ENCODE measurements around the gene CEP72.
"Not testable (repeated sequence)": the region's sequence is repeated elsewhere in the genome, so short reads cannot be mapped to it uniquely, and the experiment has no call there.

Gene CEP72

DNA sequence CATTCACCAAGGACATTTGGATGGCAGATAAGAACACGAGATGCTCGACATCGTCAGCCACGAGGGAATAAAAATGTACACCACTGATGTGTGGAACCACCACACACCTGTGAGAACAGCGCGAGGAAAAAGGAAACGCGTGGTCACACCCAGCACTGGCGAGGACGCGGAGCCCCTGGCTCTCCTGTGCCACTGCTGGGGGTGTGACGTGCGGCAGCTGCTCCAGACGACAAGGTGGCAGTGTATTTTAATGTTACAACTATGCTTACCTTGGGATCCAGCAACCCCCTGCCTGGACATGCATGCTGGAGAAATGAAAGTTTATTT is 13.6 kb upstream of the CEP72 start:
- DNase-seq (ENCODE audit: low read depth in 2 of 2) = no peak

DNA sequence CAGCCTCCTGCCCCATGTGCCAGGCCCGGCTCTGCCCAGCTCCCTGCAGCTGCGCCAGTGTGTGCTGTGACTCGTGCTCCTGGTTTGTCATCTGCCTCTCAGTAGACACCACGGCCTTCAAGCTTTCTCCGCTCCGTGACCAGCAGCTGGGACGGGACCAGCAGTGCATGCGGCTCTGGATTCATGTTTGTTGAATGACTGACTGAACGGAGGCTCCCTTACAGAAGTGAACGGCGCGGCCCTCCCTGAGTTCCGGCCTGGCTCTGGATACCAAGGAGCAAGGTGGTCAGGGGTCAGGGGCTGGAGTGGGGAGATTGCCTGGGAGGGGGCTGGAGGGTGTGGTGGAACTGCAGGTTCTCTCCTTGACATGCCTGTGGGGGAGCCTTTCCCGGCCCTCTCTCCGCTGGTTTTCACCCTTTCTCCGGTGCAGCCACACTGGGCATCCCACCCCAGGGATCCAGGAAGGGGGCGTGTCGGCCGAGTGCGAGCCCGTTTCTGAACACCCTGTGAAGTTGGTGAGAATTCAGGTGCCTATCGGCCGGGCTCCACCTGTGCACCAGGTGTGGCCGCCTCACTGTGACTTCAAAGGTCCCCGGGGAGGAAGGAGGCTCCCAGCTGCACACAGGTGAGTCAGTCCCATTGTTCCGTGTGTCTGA is 11.1 kb upstream of the CEP72 start:
- DNase-seq (ENCODE audit: low read depth in 2 of 2) = no peak

DNA sequence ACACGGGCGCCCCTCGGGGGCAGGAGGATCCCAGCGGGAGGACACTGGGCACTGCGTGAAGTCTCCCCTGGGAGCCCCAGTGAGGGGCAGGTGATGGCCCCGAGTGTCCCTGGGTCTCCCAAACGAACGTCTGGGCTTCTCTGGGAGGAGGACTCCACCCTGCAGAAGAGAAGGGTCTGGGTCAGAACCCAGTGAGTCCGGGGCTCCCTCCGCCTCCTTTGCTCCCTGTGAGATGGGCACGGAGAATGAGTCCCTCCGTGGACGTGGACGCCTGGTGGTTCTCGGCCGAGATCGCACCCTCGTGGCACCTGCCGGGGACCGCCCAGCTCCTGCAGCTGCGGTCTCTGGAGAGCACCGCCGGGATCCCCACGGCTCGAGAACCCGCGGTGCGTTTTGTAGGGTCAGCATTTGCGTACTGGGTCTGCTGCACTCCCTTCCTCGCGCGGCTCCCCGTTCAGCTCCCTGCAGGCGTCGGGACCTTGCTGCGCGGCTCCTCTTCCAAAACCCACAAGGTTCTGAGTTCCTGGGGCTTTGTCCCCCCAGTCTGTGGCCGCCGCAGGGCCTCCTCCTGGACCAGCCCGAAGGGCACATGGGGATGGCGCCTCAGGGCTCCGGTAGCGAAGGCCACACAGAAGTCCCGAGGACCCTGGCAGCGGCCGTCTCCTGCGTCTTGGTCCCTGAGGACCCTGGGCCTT is 10.2 kb upstream of the CEP72 start:
- no peak for DNase-seq (ENCODE audit: low read depth in 2 of 2)

DNA sequence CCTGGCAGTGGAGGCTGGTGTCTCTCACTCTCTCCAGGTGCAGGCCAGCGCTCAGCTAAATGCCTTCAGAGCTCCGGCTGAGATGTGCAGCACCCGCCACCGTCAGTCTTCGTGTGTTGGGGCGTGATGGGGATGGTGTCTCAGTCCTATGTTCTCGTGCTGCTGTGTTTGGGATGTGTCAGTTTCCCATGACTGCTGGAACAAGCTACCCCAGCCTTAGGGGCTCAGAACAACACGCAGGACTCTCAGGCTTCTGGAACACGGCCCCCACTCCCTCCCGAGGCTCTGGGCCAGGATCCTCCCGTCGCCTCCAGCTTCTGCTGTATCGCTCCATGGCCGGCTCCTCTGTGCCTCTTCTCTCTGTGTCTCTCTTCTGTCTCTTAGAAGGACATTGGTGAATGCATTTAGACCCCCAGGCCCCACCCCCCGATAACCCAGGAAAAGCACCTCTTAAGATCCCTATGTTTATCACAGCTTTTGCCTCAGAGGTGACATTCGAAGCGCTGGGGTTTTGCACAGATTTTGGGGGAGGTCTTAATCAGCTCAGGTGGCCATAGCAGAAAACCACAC is 9.6 kb upstream of the CEP72 start:
- no peak for DNase-seq (ENCODE audit: low read depth in 2 of 2)

DNA sequence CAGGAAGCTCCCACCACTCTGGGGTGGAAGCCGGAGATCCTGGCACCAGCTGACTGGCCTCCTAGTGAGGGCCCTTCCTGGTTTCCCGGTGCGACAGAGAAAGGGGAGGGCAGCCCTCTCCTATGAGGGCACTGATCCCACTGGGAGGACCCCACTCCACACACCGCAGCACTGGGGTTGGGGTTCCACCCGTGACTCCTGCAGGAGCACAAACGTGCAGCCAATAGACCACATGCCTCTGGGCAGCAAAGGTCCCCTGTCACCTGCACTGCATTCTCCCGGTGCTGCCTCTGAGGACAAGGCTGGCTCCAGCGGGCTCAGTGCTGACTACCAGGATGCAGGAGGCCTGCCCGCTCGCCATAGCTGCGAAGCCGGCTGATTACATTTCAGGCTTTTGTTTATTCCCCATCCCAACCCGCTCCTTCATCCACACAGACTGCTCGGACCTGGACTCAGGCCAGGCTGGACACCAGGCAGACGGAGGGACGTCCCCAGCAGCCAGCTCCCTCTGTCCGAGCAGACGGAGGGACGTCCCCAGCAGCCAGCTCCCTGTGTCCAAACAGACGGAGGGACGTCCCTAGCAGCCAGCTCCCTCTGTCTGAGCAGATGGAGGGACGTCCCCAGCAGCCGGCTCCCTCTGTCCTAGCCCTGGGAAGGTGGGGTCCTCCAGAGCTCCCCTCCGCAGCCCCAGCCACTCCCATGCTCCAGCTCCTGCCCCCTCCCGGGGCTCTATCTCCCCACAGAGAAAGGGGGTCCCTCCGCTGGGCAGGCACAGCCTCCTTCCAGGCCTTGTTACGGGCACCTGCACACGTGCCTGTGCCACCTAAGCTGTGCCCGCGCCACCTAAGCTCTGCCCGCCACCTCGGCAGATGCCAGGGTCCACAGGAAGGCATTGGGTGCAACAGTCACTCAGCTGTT is 8.8 kb upstream of the CEP72 start:
- no peak for DNase-seq (ENCODE audit: low read depth in 2 of 2)

DNA sequence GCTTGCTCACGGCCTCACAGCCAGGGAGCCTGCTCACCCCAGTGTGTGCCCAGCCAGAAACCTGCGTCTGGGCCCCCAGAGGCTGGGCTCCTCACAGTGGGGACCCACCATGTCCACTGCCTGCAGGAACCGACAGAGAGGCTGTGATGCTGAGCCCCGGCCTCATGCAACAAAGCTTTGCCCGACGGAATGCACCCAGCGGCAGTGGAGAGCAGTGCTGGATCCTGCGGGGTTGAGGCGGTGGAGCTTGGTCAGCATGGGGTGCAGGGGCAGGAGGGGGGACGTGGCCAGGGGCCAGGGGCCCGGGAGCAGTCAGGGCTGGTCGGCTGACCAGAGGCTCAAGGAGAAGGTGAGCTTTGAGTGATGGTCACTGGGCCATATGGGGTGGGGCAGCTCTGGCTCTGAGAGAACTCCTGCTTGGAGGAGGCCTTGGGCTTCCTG is 7.7 kb upstream of the CEP72 start:
- no peak for DNase-seq (ENCODE audit: low read depth in 2 of 2)

DNA sequence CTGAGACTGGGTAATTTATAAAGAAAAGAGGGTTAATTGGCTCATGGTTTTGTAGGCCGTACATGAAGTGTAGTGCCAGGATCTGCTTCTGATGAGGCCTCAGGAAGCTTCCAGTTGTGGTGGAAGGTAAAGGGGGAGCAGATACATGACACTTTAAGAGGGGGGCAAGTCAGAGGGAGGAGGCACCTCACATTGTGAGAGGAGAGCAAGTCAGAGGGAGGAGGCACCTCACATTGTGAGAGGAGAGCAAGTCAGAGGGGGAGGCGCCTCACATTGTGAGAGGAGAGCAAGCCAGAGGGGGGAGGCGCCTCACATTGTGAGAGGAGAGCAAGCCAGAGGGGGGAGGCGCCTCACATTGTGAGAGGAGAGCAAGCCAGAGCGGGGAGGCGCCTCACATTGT is 7.0 kb upstream of the CEP72 start:
- not testable (repeated sequence) for DNase-seq (ENCODE audit: low read depth in 2 of 2)

DNA sequence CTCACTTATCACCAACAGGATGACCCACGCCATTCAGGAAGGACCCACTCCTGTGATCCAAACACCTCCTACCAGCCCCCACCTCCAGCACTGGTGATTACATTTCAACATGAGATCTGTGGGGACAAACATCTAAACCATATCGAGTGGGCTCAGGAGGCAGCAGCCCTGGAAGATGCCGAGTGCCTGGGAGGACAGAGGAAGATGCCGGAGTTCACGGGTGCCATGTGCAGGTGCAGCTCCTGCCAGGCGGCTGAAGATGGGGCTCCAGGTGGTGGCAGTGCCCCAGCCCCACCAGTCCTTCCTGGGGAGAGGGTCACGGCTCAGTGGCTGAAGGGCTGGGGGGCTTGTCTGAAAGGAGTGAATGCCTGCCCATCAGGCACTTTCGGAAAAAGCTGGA is 6.1 kb upstream of the CEP72 start:
- DNase-seq (ENCODE audit: low read depth in 2 of 2) = no peak

DNA sequence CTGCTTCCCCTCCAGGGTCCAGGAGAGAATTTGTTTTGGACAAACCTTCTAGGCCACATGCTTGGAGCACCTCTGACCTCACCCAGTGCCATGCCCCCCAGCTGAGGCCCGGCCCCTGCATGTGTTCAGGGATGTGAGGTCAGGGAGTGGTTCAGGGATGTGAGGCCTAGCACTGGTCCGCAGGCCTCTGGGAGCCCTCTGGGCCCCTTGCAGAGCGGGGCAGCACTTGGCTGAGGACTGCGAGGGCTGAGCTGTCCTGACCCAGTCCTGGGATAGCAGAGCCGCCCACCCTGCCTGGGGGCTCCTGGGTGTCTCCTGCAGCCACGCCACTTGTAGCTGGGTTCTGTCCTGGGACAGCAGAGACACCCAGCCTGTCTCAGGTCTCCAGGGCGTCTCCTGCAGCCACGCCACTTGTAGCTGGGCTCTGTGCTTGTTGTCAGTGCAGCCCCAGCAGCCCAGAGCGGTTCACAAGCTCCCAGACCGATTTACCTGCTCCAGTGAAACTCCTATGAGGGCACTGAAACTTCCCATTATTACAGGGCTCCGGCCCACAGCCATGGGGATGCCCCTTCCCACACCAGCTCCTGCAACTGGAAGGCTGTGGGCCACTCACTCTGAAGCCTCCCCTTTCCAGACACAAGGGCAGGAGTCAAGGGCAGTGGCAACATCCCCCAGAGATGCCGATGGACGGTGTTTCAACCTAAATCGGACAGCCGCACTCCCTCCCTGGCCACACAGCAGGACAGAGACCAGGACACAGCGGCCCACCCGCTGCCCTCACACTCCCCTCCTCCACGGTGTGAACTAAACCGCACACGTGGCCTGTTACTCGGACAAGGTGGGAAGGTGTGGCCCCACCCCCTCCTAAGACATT is 5.4 kb upstream of the CEP72 start:
- DNase-seq (ENCODE audit: low read depth in 2 of 2) = no peak

DNA sequence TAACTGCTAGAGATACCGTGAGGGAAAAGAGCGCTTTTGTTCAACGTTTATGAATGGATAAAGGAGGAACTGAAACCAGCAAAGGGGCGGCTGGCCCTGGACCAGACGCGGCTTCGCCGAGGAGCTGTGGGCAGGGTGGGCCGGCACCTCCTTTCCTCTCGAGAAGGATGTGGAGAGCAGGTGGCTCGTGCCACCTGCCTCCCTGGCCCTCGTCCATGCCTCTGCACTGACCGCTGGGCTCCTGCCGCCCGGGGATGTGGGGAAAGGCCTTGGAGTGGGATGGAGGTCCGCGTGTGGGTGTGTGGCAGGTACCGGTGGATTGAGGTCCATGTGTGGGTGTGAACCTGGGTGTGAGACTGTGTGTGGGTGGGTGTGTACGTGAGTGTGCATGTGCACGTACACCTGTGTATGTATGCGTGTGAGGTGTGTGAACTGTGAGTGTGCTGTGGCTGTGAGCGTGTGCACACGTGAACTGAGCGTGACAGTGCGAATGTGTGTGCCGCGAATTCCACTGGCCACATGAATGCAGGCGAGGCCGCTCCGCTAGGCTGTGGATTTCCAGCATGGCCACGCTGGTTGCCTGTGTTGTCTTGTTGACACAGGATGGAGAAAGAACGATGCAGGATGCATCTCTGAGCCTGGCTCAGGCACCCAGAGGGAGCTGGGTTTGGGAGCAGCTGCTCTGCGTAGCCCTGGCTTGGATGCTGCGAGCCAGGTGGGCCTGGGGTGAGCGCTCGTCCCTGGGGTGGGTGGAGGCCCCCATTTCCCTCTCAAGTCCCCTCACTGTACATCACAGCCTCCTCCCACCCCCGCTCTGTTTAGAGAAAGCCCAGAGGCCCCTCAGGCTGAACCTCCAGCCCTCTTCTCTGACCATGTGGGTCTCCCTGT is 4.4 kb upstream of the CEP72 start:
- DNase-seq (ENCODE audit: low read depth in 2 of 2) = no peak

DNA sequence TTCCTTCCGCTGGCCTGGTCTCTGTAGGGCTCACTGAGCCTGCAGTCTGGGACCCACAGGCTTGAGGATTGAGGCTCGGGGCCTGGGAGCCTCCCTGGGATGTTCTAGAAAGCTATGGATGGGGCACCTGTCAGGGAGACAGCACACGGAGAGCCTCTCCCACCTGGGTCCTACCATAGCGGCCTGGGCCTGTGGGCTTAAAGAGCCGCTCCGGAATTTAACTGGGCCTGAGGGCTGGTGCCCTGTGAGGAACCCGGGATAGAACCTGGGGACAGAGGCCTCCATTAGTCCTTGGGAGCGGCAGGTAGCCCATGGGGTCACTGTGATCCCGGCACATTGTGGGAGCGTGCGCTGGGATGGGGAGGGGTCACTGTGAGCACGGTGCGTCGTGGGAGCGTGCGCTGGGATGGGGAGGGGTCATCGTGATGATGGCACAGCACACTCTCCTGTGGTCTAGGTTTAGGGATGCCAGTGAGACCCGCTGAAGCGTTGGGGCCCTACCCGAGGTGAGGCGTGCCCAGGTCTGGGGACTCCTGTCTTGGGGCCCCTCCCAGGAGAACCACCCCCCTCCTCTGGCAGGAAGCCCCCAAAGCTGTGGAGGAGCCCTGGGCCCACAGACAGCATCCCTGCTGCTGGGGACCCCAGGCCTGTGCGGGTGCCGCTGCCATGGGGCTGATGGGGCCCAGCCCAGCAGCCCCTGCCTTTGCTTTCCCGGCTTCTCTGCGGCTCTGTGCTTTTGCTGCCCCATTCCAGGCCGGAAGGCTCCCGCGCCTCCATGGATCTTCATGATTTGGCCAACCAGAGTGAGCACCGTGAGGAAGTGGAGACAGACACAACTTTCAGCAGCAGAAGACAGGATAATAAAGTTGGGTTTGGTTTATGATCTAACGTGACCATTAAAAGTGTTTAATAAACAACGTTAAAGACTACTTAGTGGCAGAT is 3.4 kb upstream of the CEP72 start:
- DNase-seq (ENCODE audit: low read depth in 2 of 2) = no peak

DNA sequence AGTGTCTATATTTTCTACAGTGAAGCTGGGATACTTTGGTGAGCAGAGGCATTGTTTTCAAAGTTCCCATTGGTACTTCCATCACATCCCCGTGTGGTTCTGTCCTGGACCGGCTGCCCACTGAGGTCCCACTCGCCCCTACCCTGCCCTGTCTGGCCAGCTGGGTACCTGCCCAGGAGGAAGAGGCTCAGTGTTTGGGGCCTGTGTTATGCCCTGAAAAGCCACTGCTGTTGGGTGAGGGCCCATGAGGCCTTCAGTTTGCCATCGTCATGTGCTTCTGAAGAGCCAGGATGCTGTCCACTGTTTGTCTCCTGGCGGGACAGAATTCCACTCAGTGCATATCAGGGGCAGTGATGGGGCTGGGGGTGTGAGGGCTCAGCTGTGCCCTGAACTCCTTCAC is 2.6 kb upstream of the CEP72 start:
- no peak for DNase-seq (ENCODE audit: low read depth in 2 of 2)

DNA sequence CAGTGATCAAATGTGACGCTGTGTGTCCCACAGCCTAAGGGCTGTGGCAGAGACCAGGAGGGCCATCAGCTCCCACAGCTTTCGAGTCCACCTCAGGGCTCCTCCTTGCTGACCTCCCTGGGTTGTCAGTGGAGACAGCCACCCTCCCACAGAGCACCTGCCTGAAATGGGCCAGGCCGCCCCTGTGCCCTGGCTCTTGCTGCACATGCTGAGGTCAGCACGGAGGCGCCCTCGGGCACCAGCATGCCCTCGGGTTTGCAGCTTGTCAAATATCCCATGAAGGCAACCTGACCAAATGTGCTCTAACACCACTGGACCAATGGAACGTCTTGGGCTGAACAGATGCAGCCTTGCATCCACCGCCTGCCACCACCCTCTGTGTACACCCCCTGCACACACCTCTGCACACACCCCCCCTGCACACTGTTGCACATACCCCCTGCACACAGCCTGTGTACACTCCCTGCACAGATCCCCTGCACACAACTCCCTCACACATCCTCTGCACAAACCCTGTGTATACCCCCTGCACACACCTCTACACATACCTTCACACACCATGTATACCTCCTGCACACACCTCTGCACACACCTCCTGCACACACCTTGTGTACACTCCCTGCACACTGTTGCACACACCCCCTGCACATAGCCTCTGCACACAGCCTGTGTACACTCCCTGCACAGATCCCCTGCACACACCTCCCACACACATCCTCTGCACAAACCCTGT is 2.0 kb upstream of the CEP72 start:
- no peak for DNase-seq (ENCODE audit: low read depth in 2 of 2)

DNA sequence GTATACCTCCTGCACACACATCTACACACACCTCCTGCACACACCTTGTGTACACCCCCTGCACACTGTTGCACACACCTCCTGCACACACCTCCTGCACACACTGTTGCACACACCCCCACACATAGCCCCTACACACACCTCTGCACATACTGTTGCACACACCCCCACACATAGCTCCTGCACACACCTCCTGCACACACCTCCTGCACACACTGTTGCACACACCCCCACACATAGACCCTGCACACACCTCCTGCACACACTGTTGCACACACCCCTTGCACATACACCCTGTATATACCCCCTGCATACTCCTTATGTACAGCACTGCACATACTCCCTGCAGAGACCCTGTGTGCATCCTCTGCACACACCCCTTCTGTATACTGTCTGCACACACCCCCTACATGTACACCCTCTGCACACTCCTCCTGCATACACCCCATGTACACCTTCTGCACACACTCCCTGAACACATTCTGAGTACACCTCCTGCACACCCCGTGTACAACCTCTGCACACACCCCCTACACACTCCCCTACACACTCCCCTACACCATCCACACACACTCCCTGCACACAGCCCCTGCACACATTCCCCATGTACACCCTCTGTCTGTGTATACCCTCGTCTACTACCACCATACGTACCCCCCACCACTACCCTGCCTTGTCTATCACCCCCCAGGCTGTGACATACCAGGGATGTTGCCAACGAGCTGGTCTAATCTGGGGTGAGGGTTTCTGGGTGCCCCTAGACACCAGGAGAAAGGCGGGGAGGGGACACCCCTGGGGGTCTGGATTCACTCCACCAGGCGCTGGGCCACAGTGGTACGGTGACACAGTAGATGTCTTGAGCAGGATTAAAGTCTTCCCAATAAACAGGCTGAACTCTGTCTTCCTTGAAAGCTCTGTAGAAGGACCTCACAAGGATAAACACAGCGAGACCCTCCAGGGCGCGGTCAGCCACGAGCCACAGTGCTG is 1.1 kb upstream of the CEP72 start:
- no peak for DNase-seq (ENCODE audit: low read depth in 2 of 2)

DNA sequence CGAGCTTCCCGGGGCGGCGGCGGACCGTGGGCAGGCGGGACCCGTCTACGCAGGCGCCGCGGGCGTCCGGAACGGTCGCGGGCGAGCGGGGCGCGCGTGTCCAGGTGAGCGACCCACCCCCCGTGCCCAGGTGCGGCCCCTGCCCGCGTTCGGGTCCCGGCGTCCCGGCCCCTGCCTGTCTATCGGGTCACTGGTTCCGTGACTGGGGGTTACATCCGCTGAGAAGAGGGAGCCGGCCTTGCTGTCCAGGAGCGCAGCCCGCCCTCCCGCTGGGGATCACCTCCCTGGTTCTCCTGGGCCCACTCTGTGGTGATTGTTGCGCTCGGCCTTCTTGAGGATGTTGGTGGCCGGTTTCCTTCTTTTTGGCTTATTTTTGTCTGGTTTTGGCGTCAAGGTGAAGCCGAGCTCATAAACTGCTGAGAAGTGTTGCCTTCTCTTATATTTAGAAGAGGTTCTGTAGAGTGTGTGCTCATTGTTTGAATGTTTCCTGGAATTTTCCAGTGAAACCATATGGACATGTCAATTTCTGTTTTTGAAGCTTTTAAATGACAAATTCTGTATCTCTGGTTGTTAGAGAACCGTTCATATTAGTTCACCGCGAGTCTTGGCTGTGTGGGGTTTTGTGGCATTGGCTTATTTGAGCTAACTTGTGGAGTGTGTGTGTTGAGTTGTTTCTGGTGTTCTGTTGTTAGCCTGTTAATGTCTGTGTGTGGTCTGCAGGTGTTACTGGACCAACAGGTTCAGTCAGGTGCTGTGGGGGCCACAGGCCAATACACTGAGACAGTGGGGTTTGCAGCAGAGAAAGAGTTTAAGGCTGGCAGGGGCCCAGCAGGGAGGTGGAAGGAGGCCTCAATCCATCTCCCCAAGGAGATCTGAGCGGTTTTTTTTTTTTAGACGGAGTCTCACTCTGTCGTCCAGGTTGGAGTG is 621 bp downstream of the CEP72 start:
- peak in 1 of 2 donors; percentile 7 for DNase-seq (ENCODE audit: low read depth in 2 of 2)

DNA sequence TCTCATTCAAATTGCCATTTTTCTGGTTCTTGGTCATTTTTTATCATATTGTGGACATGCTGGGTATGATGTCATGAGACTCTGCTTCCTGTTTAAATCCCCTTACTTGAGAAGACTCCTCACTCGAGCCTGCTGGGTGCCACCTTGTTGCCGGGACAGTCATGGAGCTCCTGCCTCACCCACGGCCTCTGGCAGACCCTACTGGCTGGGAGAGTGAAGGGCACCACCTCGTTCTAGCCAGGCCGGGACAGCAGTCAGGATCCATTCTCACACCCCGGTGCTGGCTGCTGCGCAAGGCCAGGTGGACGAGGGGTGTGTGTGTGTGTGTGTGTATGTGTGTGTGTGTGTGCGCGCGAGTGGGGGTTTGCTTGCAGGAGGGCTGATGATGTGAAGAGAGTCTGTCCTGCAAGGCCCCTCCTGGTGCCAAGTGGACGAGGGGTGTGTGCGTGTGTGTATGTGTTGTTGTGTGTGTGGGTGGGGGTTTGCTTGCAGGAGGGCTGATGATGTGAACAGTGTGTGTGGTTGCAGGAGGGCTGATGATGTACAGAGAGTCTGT is 4.4 kb downstream of the CEP72 start:
- DNase-seq (ENCODE audit: low read depth in 2 of 2) = no peak

Measured in activated CD8-positive, alpha-beta memory T cell treated with anti-CD3 and anti-CD28 coated beads for 4 hours (primary cell).